Neural cell (in vitro differentiated cells): Measurements from ENCODE around the gene DLG2. TPM values are rescaled to one million over a fixed set of nuclear protein-coding genes. Genes with fewer than 3 reads are reported as not detected.

Experiments used
- H2AFZ ChIP-seq: fragments of 200-600, 300-800 bp; sonication (generic), shearing (Covaris generic); 2 replicates; pipeline ENCODE4 v1.6.0; 2014; ENCODE audit warnings: low read depth, mild to moderate bottlenecking, antibody characterized with exemption, low read length, moderate library complexity
- H3F3A ChIP-seq: fragments of 200-600 bp; shearing (Covaris generic); 2 replicates; pipeline ENCODE4 v1.6.1; 2016; ENCODE audit warnings: mild to moderate bottlenecking, moderate library complexity, mixed read lengths, antibody characterized with exemption, low read length; ENCODE audit not compliant: insufficient read depth, poor library complexity, severe bottlenecking
- H3K27ac ChIP-seq: fragments of 200-600, 300-800 bp; sonication (generic), shearing (Covaris generic); 2 replicates; pipeline ENCODE4 v1.5.1; 2014; ENCODE audit warnings: mild to moderate bottlenecking, low read length, moderate library complexity
- H3K27me3 ChIP-seq: fragments of 300-800, 200-600 bp; sonication (generic), shearing (Covaris generic); 2 replicates; pipeline ENCODE4 v1.6.0; 2014; ENCODE audit warnings: mild to moderate bottlenecking, low read depth, low read length, moderate library complexity; ENCODE audit not compliant: insufficient read depth
- H3K36me3 ChIP-seq: fragments of 300-800, 200-600 bp; sonication (generic), shearing (Covaris generic); 2 replicates; pipeline ENCODE4 v1.5.1; 2014; ENCODE audit warnings: mild to moderate bottlenecking, antibody characterized with exemption, low read length, moderate library complexity; ENCODE audit not compliant: insufficient read depth
- H3K4me2 ChIP-seq: fragments of 300-800, 200-600 bp; sonication (generic), shearing (Covaris generic); 2 replicates; pipeline ENCODE4 v1.6.0; 2014; ENCODE audit warnings: mild to moderate bottlenecking, low read length
- H3K4me3 ChIP-seq: fragments of 300-800, 200-600 bp; sonication (generic), shearing (Covaris generic); 2 replicates; pipeline ENCODE4 v1.5.1; 2014; ENCODE audit warnings: mild to moderate bottlenecking, low read length, moderate library complexity
- H3K79me2 ChIP-seq: fragments of 200-600 bp; shearing (Covaris generic); replicated peaks from 2 replicates; pipeline ENCODE4 v1.6.0; 2014; ENCODE audit warnings: mild to moderate bottlenecking, low read length, moderate library complexity; ENCODE audit not compliant: insufficient read depth
- H3K9ac ChIP-seq: fragments of 300-800, 200-600 bp; sonication (generic), shearing (Covaris generic); 2 replicates; pipeline ENCODE4 v1.6.1; 2016; ENCODE audit warnings: mild to moderate bottlenecking, low read length, mixed read lengths
- H3K9me2 ChIP-seq: fragments of 200-600 bp; shearing (Covaris generic); 2 replicates; pipeline ENCODE4 v1.6.1; 2016; ENCODE audit warnings: mild to moderate bottlenecking, low read length, mixed read lengths; ENCODE audit not compliant: insufficient read depth
- H3K9me3 ChIP-seq: fragments of 200-600, 300-800 bp; sonication (generic), shearing (Covaris generic); 2 replicates; pipeline ENCODE4 v1.6.1; 2016; ENCODE audit warnings: mild to moderate bottlenecking, mixed run types, low read length, moderate library complexity, mixed read lengths
- H4K20me1 ChIP-seq: fragments of 200-600 bp; shearing (Covaris generic); 2 replicates; pipeline ENCODE4 v1.6.1; 2016; ENCODE audit warnings: mild to moderate bottlenecking, mixed run types; ENCODE audit not compliant: insufficient read depth
- CTCF ChIP-seq: fragments of 450-650 bp; IDR thresholded peaks from 2 replicates; pipeline ENCODE4 v1.5.1; 2014; ENCODE audit warnings: antibody characterized with exemption, mild to moderate bottlenecking, moderate library complexity; ENCODE audit not compliant: poor library complexity, severe bottlenecking
- EP300 ChIP-seq: fragments of 450-650 bp; conservative IDR thresholded peaks from 2 replicates; pipeline ENCODE4 v1.6.1; 2014; ENCODE audit warnings: antibody characterized with exemption, mild to moderate bottlenecking, moderate library complexity; ENCODE audit not compliant: poor library complexity, severe bottlenecking
- EZH2 ChIP-seq: fragments of 200-600, 300-800 bp; shearing (Covaris generic), sonication (generic); IDR thresholded peaks from 2 replicates; pipeline ENCODE4 v1.6.1; 2014; ENCODE audit warnings: antibody characterized with exemption, low read length, borderline replicate concordance, mild to moderate bottlenecking; ENCODE audit not compliant: insufficient read depth, poor library complexity, severe bottlenecking
- MXI1 ChIP-seq: fragments of 450-650 bp; conservative IDR thresholded peaks from 2 replicates; pipeline ENCODE4 v1.6.1; 2014; ENCODE audit warnings: antibody characterized with exemption, mild to moderate bottlenecking; ENCODE audit not compliant: poor library complexity, severe bottlenecking
- POLR2AphosphoS5 ChIP-seq: IDR thresholded peaks from 2 replicates; pipeline ENCODE4 v1.6.1; 2012
- RAD21 ChIP-seq: fragments of 450-650 bp; conservative IDR thresholded peaks from 2 replicates; pipeline ENCODE4 v1.6.1; 2014; ENCODE audit warnings: antibody characterized with exemption, mild to moderate bottlenecking, moderate library complexity
- REST ChIP-seq: IDR thresholded peaks from 2 replicates; pipeline ENCODE4 v1.6.1; 2012; ENCODE audit warnings: borderline replicate concordance
- SMC3 ChIP-seq: fragments of 450-650 bp; conservative IDR thresholded peaks from 2 replicates; pipeline ENCODE4 v1.6.1; 2014; ENCODE audit warnings: antibody characterized with exemption, mild to moderate bottlenecking, moderate library complexity; ENCODE audit not compliant: poor library complexity
- TAF1 ChIP-seq: IDR thresholded peaks from 2 replicates; pipeline ENCODE4 v1.6.1; 2012; ENCODE audit warnings: low read depth
- polyA plus RNA-seq: library from polyadenylated mRNA; depleted of rRNA; stranded (reverse); fragments of >200 nt; gene quantifications from 2 replicates; pipeline ENCODE4 v1.2.3, GENCODE V29; 2014

Gene DLG2
- polyA plus RNA-seq, 1 donor from 2014 or later: 179 TPM

- TF ChIP-seq EZH2: no peak
- no peak for TF ChIP-seq CTCF
- no peak for TF ChIP-seq REST
- no peak for TF ChIP-seq TAF1
- no peak for TF ChIP-seq RAD21
- no peak for TF ChIP-seq MXI1
- no peak for TF ChIP-seq SMC3
- TF ChIP-seq EP300: no peak
- Histone ChIP-seq H3K4me3 (no peak overlapping the region), H3K4me2 (no peak overlapping the region)
Observed at GRCh38 chr11:84950569-84951270, 676.4 kb downstream of the DLG2 start.

GRCh38 chr11:84947970-84948580 lies 679.1 kb downstream of the DLG2 start:
- no peak for TF ChIP-seq CTCF
- no peak for TF ChIP-seq EZH2
- TF ChIP-seq EP300: no peak
- TF ChIP-seq MXI1: no peak
- TF ChIP-seq RAD21: no peak
- no peak for TF ChIP-seq TAF1
- TF ChIP-seq POLR2AphosphoS5: no peak
- TF ChIP-seq REST: no peak
- TF ChIP-seq SMC3: no peak
- Histone ChIP-seq H3K79me2 (no peaks in the 10 kb centered on the region), H3K4me3 (no peak overlapping the region), H3K27ac (no peak overlapping the region), H2AFZ (no peak overlapping the region), H3K9ac (no peak overlapping the region), H3K36me3 (no peaks in the 10 kb centered on the region), H4K20me1 (no peaks in the 10 kb centered on the region), H3K27me3 (no peaks in the 10 kb centered on the region), H3K9me3 (peaks cover 8% of the 10 kb centered on the region), H3K4me2 (no peak overlapping the region), H3F3A (no peaks in the 10 kb centered on the region), H3K9me2 (no peaks in the 10 kb centered on the region)

More at GRCh38 chr11:84950569-84951270, 676.4 kb downstream of the DLG2 start:
- H3K27me3 ChIP-seq: no peaks in the 10 kb centered on the region
- no peaks in the 10 kb centered on the region for H3K79me2 ChIP-seq
- no peaks in the 10 kb centered on the region for H3K36me3 ChIP-seq
- no peaks in the 10 kb centered on the region for H4K20me1 ChIP-seq
- no peak overlapping the region for H3K27ac ChIP-seq
- H3F3A ChIP-seq: no peaks in the 10 kb centered on the region
- H2AFZ ChIP-seq: no peak overlapping the region
- peaks cover 5% of the 10 kb centered on the region for H3K9me3 ChIP-seq
- no peak overlapping the region for H3K9ac ChIP-seq
- H3K9me2 ChIP-seq: no peaks in the 10 kb centered on the region
